ENCODE results near the gene PLCB1.
"Not testable (repeated sequence)": the region's sequence is repeated elsewhere in the genome, so short reads cannot be mapped to it uniquely, and the experiment has no call there.

- not testable (repeated sequence) for TF ChIP-seq CTCF (IDR thresholded peaks at IDR 0.05; ENCODE audit: low read depth, low read length, poor library complexity, severe bottlenecking); EZH2phosphoT487 (IDR thresholded peaks at IDR 0.05; ENCODE audit: borderline replicate concordance, low read length)
Measured at GRCh38 chr20:8379125-8379524, 247.1 kb downstream of the PLCB1 start.
